NCI-H345 treated with DMSO at 0.1 percent for 48 hours (cell line): ENCODE data around the gene TAT.
"Not testable (repeated sequence)": the region's sequence is repeated elsewhere in the genome, so short reads cannot be mapped to it uniquely, and the experiment has no call there.

ENCODE experiments used
- DNase-seq: peaks from one replicate; lab custom pipeline; 2025; ENCODE audit not compliant: unreplicated experiment; lab: John Stamatoyannopoulos, UW

Gene TAT

DNA sequence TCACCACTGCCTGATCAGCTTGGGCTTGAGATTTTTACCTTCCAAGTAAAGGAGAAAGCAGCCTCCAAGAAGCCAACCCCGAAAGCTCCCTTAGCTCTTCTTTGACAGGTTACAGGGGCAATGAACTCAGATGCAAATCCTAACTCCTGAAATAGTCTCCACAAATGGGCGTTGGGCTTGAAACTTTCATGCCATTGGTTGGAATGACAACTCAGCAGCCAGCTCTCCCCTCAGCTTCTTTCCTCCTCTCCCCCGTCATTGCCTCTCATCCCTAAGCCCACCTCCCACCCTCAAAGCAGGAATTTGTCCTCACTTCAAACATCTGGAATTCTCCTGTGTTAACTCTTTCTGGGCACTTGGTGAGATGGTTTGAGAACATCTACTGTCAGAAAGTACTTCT is at the start of gene TAT:
TSS of gene TAT (minus strand) at position 122 of the 400 bp plus-strand sequence. CDS start 677 bp downstream, outside the sequence.
- DNase-seq = no peak

DNA sequence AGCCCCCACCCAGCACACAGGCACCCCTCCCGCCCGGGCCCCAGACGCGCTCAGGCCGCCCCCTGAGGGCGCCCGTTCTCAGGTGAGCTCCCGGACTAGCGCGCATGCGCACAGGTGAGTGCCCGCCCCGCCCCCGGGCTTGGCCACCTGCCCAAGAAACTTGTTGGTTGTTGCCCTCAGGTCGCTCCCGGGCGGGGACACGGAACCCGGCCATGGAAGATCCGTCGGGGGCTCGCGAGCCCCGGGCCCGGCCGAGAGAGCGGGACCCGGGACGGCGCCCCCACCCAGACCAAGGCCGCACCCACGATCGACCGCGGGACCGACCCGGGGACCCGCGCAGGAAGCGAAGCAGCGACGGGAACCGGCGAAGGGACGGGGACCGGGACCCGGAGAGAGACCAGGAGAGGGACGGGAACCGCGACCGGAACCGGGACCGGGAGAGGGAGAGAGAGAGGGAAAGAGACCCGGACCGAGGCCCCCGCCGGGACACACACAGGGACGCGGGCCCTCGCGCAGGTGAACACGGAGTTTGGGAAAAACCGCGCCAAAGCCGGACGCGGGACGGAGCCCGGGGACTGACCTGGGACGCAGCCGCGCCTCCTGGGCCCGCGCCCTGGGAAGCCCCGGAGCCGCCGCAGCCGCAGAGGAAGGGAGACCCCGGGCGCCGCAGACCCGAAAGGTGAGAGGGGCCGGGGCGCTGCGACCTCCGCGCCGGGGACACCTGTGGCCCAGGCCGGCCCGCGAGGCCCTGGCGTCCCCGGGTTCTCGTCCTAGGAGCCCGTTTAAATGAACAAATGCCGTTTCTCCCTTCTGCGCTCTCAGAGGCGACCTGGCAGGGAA is 49.3 kb upstream of the TAT start, which contains the start of gene MARVELD3:
TSS of gene MARVELD3 (plus strand) at position 167 of the 840 bp plus-strand sequence. CDS start at position 213, 46 bp downstream.
- DNase-seq = peak; percentile 17

DNA sequence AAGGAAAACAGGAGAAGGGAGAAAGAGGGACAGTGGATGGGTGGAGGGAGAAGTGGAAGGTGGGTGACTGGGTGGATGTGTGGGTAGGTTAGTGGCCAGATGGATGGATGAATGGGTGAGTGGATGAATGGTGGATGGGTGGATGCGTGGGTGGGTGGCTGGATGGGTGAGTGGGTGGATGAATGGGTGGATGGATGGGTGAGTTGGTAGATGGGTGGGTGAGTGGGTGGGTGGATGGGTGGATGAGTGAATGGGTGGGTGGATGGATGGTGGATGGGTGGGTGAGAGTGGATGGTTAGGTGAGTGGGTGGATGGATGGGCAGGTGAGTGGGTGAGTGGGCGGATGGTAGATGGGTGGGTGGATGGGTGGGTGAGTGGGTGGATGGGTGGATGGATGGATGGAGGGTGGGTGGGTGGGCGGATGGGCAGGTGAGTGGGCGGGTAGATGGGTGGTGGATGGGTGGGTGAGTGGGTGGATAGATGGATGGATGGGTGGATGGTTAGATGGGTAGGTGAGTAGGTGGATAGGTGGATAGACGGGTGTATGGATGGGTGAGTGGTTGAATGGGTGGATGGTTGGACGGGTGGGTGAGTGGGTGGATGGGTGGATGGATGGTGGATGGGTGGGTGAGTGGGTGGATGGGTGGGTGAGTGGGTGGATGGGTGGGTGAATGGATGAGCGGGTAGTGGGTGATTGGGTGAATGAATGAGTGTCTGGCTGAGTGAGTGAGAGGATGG is 48.4 kb upstream of the TAT start:
- no peak for DNase-seq

DNA sequence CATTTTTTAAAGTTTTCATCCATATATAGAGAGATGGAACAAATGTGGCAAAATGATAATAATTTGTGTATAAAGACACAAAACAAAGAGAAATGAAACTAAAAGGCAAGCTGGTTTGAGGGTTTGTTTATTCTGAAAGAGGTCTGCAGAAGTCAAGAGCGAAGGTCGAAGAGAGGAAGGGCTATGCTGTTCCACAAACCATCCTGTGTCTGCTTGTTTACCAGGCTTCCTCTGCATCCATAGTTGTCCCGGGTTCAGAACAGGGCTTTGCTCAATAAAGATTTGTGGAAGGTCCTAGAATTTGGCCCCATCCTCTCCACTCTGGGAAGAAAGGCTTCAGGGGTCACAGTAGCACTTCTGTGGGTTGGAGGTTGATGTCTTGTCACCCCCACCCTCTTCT is 46.7 kb upstream of the TAT start:
- no peak for DNase-seq

DNA sequence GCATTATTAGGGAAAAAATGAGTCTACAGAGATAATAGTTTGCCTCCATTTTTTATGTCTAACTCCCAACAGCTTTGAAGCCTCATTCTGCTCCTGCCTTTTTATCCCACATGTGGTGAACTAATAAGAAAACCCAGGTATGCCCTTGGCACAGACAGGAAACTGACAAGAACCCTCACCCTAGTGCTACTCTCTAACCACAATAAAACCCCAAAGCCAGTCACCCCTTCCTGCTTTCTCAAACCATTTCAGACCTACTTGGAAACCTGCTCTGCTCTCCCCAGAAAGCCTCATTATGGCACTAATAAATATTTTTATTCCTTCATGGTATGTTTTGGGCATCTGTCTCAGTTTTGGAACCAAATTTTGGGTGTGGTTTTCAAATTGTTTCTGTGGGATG is 45.2 kb upstream of the TAT start:
- DNase-seq = no peak

DNA sequence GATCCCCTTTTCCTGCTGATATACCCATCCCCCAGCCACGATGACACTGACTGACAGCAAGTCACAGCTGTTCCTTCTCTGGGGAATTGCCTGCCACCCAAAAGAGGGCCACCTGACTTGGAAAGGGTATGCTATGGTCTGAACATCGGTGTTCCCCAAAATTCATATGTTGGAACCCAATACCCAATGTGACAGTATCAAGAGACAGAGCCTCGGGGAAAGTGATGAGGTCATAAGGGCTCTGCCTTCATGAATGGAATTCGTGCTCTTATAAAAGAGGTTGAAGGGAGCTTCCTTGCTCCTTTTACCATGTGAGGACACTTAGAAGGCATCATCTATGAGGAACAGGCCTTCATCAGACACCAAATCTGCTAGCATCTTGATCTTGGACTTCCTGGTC is 41.5 kb upstream of the TAT start:
- DNase-seq = no peak

DNA sequence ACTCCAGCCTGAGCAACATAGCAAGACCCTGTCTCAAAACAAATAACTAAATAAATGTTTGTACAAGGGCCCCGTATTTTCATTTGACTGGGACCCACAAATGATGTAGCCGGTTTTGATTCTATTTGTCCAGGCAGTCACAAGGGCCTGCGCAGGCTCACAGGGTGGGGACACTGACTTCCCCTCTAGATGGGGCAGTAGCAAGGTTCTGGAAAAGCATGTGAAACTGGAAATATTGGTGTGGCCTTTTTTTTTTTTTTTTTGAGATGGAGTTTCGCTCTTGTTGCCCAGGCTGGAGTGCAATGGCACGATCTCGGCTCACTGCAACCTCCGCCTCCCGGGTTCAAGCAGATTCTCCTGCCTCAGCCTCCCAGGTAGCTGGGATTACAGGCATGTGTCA is 38.1 kb upstream of the TAT start:
- DNase-seq = not testable (repeated sequence)

DNA sequence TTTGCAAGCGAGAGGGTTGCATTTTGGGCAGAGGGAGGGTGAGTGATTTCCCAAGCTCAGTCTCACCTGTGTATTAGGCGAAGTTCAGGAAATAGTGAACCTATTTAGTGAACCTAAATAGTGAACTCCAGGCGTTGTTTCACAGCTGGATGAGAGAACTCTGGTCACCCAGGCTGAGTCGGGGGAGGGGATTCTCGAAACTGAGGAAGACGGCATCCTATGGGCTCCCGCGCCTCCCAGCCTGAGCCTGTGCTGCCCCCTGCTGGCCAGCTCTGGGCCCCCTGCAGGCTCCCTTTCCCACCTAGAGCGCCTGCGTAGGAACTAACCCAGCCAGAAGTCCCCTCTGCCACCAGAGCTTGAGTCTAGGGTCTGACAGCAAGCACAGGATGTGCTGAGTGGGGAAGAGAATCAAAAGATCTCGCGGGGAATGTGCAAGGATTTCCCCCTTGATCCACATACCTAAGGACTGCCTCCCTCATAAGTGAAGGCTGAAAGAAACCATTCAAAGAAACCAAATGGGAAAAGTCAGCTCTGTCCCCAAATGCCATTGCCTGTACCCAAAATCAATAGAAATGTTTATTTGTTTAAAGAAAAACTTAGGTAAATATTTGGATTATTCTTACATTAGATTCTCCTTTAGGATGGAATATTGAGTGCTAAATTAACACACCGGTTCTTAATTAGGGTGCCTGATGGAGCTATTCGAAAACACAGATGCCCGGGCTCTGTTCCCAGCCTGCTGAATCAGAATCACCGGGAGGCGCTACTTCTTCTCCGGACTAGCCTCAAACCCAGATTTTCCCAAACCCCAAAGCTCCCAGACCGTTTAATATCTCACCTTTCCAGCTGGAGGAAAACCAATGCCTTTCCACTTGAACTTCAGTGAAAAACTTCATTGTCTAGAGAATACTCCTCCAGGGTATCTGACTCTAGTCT is 34.3 kb upstream of the TAT start:
- DNase-seq = peak; percentile 20

DNA sequence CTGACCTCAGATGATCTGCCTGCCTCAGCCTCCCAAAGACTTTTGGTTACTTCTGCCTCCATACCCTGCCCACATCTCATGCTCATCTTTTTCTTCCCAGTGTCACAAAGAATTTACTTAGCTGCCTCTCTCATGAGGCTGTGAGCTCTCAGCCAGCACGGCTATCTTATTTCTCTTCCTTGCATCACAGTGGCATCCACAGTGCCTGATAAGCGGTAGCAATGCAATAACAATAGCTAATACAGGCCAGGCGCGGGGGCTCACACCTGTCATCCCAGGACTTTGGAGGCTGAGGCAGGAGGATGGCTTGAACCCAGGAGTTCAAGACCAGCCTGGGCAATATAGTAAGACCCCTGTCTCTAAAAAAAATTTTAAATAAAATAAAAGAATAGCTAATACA is 33.6 kb upstream of the TAT start:
- no peak for DNase-seq

DNA sequence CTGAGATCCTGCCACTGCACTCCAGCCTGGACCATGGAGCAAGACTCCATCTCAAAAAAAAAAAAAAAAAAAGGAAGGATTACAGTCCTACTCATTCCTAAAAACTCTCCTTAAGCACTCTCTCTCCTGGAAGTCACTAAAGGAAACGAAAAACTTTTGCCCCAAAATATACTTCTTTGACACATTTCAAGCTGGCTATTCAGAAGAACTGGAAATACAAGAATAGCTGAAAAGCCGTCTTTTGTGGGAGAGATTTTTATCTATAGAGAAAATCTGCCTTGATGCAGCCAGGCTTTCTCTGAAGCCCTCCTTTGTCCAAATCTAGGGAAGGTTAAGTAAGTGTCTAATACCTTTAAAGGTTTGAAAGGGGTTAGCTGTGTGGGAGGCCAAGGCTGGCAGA is 32.2 kb upstream of the TAT start:
- DNase-seq = no peak

DNA sequence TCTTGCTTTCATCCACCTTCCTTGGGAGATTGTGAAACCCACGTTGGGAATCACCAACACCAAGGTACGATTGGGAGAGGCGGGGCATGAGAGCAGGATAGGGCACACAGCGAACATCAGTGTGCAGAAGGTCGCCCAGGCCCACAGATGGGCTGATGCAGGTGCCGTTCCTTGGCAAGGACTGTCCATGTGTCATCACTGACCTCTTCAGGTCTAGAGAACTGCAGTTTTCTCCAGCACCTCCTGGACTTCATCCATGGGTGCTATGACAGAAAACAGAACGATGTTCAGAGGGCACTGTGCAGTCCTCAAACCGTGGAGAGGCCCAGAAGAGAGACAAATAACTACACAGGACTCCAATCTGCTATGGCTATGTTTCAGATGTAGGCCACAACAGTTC is 23.9 kb upstream of the TAT start:
- no peak for DNase-seq

DNA sequence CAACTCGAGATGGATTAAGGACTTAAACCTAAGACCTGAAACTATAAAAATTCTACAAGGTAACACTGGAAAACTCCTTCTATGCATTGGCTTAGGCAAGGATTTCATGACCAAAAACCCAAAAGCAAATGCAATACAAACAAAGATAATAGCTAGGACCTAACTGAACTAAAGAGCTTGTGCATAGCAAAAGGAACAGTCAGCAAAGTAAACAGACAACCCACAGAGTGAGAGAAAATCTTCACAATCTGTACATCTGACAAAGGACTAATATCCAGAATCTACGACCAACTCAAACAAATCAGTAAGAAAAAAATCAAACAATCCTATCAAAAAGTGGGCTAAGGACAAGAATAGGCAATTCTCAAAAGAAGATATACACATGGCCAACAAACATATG is 21.5 kb upstream of the TAT start:
- DNase-seq = not testable (repeated sequence)

DNA sequence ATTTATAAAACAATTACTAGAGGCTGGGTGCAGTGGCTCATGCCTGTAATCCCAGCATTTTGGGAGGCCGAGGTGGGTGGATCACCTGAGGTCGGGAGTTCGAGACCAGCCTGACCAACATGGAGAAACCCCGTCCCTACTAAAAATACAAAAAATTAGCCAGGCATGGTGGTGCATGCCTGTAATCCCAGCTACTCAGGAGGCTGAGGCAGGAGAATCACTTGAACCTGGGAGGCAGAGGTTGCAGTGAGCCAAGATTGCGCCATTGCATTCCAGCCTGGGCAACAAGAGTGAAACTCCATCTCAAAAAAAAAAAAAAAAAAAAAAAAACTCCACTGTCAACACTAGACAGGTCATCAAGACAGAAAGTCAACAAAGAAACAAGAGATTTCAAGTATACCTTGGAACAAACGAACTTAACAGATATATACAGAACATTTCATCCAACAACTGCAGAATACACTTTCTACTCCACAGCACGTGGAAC is 18.5 kb upstream of the TAT start:
- DNase-seq = not testable (repeated sequence)

DNA sequence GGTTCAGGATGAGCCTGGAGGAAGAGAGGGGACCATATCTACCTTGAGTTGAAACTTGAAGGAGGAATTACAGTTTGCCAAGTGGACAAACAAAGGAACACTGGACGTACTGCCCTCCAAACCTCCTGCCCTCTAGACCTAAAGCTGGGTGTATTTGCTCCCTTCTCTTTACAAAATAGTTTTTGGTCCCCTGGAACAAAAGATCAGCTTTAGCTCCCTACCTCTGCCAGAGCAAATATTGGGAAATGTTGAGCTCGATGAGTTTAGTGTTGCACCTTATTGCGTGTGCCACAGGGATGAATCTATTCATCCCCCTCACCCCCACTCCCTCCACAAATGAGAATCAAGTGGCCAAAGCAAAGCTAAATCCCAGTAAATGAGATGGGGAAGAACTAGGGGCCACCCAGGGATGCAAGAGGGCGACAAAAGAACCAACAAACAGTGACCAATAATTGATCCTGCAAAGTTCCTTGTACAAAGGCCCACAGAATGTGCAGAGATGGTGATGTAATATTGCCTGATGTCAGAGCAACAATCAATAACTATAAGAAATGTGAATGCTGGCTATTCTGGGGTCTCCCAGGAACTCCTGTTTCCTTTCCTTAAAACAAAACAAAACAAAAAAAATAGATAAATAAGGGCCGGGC is 17.2 kb upstream of the TAT start:
- no peak for DNase-seq

DNA sequence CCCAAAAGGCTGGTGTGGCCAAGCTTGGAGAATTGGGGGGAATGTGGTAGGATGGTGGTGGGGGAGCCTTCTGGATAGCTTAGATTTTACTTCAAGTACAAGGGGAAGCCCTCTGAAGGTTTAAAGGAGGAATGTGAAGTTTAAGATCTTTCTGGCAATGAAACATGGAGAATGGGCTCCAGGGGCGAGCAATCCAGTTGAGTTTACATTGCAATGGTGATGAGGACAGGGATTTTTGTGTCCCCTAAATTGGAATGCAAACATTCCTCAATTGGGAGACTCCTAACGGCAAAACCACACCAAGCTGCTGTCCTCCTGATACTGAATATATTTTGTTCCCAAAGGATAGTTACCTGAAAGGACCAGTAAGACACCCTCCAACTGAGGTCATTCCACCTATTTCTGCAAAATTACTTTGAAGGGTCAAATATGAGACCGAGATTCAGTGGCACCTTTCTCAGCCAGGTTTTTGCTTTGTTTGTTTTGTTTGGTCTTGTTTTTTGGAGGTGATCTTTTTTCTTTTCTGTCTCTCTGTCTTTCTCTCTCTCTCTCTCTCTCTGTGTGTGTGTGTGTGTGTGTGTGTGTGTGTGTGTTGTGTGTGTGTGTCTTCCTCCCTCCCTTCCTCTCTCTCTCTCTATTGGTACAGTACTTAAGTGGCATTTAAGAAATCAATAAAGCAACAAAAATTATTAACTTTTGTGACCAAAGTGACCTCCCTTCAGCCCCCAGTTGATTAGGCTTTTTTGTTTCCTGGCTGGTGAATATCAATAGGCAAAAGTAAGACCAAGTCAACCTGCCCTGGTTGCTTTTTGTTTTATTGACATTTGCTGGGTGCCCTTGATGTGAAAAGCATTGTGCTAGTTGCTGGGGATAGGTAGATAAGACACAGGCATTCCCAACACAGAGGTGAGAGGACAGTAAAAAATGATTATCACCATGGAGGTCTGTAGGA is 16.4 kb upstream of the TAT start:
- no peak for DNase-seq

DNA sequence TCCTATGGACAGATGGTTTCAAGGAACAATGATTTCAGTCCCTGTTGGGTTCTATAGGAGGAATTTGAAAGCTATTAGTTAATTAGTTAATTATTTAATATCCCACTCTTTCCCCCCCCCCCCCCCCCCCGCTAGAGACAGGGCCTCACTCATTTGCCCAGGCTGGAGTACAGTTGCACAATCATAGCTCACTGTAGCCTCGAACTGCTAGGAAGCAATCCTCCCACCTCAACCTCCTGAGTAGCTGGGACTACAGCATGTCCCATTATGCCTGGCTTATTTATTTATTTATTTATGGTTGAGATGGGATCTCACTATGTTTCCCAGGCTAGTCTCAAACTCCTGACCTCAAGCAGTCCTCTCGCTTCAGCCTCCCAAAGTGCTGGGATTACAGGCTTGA is 15.0 kb upstream of the TAT start:
- DNase-seq = no peak

DNA sequence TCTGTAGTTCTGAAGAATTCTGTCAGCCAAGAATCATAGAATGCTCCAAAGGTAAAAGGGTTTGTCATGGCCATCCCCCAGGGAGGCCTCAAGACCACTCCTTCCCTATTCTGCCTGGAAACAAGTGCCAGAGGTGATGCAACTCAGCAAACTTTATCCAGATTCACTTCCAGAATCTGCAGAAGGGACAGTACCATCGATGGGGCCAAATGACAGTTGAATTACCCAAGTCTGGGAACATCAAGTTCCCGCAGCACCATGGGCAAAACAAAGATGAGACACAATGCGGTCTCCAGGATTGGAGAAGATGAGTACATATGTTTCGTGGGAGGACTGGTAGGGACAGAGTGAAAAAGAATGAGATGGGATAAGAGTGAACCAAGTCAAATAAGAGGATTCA is 13.7 kb upstream of the TAT start:
- no peak for DNase-seq

DNA sequence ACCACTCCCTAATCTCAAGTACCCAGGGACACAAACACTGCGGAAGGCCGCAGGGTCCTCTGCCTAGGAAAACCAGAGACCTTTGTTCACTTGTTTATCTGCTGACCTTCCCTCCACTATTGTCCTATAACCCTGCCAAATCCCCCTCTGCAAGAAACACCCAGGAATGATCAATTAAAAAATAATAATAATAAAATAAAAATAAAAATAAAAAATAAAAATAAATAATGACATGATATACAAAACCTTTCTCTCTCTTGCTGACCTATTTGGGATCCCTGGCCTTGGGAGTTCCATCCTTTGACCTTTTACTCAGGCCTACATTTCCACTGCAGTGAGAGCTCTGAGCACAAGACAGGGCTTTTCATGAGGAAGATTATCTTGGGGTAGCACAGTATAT is 13.2 kb upstream of the TAT start:
- not testable (repeated sequence) for DNase-seq

DNA sequence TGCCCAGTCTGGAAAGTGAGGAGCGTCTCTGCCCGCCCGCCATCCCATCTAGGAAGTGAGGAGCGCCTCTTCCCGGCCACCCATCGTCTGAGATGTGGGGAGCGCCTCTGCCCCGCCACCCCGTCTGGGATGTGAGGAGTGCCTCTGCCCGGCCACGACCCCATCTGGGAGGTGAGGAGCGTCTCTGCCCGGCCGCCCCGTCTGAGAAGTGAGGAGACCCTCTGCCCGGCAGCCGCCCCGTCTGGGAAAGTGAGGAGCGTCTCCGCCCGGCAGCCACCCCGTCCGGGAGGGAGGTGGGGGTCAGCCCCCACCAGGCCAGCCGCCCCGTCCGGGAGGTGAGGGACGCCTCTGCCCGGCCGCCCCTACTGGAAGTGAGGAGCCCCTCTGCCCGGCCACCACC is 12.4 kb upstream of the TAT start:
- DNase-seq = not testable (repeated sequence)
